ENCODE measurements around the gene SMAD9.
"Not testable (repeated sequence)": the region's sequence is repeated elsewhere in the genome, so short reads cannot be mapped to it uniquely, and the experiment has no call there.

Gene SMAD9

DNA sequence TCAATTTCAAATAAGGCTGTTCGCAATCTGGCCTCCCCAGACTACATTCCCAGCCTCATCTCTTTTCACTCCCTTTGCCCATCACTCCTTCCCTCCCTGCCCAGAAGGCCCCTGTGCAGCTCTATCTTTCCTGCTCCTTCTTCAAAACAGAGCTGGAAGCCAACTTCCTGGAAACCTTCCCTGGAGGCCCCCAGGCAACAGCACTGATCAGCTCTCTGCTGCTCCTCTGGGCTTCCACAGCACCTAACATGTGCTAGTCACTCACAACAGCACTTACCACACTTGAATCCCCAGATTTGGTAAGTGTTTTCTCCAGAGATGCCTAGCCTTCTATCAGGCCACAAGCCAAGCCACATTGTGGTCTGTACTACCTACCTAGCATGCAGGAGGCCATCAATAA lies 9.5 kb downstream of the SMAD9 start:
- no peak for DNase-seq

DNA sequence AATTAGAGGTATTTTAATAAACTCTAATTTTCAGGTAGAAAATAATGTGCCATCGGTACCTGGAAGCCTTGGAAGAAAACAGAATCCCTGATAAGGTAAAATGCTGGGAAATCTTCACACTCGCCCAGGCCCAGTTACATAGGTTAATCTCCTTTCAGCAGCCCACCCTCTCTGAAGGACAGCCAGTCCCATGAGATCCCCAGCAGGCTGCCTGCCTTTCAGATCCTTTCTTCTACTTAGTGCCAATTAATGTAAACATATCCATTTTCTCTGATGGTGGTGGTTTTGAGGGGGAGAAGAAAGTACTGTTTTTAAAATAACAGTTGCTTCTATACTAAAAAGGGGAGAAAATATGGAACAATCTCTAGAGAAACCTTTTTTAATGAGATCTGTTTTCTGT lies 12.2 kb downstream of the SMAD9 start:
- no peak for DNase-seq

DNA sequence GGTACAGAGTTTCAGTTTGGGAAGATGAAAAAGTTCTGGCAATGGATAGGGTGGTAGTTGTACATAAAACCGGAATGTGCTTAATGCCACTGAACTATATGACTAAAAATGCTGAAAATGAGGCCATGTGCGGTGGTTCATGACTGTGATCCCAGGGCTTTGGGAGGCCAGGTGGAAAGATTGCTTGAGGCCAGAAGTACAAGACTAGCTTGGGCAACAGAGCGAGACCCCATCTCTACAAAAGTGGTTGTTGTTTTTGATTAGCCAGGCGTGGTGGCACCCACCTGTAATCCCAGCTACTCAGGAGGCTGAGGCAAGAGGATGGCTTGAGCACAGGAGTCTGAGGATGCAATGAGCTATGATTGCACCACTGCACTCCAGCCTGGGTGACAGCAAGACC lies 12.8 kb downstream of the SMAD9 start:
- DNase-seq, result no peak

DNA sequence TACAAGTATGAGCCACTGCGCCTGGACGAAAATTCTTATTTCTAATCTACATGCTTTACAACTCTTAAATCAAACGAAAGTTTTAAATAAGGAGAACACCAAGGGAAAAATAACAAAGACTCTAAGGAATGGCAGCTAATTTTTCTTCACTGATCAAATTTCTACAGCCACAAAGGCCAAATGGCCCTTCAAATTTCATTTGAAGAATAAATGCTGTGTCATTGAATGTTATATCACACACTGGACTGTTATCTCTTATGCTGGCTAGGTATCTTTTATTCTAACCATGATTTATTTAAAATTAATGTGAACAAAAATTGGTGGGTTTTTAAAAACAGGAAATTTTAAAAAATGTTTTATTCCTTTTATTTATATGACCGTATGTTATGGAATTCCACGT lies 14.1 kb downstream of the SMAD9 start:
- DNase-seq, result no peak

DNA sequence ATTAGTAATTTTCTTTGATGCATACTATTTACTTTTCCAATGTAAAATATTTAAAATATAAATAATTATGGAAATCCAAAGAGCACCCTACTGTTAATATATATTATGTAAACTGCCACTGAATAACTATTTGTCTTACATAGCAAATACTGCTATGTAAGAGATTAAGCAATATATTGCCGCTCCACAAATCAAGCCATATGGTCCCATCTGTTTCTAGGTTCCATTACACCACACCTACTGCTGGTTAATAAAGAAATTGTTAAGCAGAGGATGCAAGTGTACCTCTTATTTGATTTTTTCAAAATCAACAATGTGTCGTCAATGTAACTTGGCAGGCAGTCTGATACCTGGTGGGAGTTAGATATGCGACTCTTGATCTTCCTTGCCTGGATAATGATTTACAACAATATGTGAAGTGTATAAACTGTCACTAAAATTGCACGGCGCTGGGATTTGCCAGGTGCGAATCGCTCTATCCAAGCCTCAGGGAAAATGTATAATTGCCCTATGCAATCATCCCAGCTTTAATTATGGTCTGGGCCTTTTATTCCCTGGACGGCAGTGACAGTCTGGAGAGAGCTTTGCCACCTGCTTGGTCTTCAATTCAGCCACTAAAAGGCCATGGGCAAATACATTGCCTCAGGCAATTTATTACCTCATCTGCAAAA lies 16.0 kb downstream of the SMAD9 start:
- no peak for DNase-seq

DNA sequence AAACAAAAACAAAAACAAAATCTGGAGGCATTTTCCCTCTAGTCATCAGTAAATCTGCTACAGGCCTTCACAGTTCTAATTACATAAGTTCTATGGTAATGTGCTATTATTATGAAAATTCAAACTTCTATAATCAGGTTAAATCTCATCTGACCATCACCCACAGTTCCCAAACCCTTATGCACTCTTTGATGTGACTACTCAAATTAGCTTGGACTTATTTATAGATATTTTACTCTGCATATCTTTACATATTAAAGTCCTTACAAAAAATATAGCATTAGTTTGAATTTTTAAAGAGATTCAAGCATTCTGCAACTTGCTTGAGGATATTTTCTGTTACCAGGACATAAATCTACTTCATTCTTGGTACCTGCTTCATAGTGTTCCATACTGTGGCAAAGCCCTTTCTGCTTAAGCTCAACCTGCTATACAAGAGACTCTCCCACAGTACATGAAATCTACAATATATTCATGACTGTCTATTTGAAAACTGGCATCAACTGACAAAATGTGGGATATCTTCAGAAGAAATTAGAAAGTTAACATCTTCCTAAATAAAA lies 22.9 kb downstream of the SMAD9 start:
- no peak for DNase-seq

DNA sequence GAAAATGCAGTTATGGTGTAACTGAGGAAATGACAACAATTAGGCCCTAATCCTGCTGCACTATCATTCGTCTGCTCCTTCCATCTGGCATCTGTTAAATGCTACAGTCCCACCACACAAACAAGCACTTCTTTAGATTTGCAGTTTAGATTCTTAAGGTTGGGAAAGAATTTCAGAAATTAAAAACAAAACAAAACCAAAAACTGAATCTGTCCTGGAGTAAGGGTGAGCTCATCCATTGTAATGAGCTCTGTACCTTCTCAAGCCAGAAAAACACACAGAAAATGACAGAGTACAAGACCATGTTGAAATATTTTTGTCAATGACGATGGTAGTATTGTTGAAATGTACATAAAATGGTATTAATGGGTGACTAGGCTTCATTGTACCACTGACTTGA lies 28.3 kb downstream of the SMAD9 start:
- no peak for DNase-seq

DNA sequence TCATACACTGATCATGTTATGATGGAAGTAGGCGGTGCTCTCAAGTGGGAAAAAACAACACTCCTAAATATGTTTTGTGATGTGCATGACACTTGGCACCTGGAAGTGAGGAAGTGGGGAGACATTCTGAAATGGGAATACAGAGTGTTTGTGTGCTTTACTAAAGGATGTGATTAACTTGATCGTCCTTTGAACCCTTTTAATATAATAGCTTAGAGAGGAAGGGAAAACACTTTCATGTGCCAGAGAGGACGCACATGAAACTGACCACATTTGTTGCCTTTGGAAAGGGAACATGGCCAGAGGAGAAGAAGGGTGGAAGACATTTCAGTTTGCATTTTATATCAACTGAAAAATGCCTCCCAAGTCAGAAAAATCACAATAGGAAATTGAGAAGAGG lies 31.4 kb downstream of the SMAD9 start:
- no peak for DNase-seq

DNA sequence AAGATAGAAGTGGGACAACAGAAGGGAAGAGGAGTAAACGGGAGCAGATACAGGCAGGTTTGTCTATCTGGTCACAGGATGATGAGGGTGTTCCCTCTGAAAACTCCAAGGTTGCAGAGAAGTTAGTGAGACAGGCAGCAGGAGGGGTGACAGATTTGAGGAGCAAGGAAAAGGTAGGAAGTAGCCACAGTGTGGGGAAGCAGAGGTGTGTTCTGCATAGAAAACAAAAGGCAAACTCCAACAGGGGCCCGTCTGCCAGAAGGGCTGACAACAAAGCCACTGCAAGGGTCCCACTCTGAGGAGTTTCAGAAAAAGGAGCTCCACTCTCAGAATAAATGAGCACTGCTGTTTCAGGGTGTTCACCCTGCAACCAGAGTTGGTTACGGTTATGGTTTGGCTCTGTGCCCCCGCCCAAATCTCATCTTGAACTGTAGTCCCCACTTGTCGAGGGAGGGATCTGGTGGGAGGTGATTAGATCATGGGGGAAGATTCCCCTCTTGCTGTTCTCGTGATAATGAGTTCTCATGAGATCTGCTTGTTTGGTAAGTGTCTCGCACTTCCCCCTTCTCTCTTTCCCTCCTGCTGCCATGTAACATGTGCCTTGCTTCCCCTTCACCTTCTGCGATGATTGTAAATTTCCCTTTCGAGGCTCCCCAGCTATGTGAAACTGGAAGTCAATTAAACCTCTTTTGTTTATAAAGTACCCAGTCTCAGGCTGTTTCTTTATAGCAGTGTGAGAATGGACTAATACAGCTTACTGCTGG lies 32.1 kb downstream of the SMAD9 start:
- no peak for DNase-seq

DNA sequence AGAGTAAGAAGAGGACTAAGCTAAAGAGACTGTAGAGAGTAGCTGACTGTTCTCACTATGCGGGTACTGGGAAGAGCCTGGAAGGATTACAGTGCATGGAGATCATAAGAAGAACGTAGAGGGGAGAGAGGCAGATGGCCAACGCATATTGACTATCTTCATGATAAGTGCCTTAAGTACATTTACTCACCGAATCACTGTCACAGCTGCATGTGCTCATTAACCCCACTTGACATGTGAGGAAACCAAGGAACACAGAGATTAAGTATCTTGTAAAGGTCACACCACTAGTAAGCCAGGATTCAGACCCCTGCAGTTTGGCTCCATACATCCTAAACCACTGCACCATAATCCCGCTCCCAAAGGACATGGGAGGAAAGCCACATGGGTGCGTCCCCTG lies 34.1 kb downstream of the SMAD9 start:
- no peak for DNase-seq

DNA sequence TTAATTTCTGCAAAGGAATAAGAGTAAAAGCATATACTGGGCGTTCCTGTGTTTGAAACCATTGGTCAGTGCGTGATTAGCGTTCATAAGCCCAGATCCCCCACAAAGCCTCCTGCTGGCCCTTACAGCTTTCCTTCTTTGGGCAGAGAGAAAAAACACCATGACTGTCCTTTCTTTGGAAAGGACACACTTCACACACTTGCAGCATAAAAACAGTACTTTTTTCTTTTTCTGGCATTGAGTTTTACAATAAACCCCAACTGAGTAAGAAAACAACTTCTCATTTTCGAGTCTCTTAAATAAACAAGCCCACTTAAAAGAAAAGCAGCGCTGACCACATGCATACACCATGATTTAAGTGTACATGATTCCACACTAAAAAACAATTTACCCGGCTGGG lies 35.8 kb downstream of the SMAD9 start:
- no peak for DNase-seq

DNA sequence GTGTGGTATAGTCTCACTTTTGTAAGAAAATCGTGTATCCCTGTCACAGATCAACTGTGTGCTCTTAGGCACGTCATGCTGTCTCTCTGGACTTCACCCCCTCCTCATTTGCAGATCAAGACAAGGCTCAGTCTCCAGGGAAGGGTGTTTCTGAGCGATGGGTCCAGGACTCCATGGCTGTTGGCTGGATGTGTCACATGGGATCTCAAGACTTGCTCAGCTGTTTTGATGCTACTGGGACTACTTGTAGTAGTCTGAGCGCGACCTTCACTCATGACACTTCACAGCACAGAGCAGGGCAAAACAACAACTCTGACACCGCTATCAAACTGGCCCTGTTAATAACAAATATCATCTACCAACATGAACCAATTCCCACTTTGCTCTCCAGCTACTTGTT lies 36.2 kb downstream of the SMAD9 start:
- no peak for DNase-seq

DNA sequence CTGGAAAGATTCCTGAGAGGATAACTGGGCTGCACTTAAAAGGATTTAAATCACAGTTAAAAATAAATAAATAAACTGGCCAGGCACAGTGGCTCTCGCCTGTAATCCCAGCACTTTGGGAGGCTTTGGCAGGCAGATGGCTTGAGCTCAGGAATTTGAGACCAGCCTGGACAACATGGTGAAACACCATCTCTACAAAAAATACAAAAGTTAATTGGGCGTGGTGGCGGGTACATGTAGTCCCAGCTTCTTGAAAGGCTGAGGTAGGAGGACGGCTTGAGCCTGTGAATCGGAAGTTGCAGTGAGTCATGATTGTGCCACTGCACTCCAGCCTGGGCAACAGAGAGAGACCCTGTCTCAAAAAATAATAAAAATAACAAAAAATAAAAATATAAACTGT lies 36.6 kb downstream of the SMAD9 start:
- not testable (repeated sequence) for DNase-seq

DNA sequence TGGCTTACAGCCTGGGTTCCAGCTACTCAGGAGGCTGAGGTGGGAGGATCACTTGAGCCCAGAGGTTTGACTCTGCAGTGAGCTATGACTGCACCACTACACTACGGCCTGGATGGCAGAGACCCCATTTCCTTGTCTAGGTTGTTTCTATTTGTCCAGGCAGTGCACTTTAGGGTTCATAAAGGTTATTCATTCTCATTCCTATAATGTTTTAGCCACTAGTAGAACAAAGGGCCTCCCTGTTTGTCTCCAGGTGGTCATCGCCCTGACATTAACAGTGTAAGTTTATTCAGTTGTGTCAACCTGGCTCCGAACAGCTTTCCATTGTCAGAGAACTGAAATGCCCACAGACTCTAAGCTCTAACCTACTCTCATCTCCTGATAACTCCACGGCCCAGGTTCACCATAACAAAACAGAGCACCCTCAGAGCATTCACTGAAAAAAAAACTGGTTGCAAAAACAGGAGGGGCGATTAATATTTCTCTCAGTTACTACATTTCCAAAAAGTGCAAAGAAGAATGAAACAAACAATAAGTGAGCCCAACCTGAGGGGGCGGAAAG lies 37.1 kb downstream of the SMAD9 start:
- no peak for DNase-seq

DNA sequence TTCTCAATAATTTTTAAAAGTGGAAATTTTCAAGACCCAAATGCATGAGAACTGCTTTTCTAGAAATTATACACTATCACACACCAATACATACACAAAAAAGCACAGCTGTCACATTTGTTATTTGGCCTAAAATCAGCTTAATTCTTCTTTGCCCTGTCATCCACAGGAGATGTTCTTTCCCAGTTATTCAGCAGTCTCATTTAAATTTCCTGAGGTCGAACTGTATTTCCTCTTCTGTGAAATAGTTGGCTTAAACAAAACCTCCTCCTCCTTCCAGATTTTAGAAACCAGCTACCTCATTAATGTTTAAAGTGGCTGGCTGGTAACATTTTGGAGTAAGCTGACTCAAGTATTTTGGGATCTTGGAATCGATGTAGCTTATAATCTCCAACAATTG lies 39.1 kb downstream of the SMAD9 start:
- DNase-seq, result no peak

DNA sequence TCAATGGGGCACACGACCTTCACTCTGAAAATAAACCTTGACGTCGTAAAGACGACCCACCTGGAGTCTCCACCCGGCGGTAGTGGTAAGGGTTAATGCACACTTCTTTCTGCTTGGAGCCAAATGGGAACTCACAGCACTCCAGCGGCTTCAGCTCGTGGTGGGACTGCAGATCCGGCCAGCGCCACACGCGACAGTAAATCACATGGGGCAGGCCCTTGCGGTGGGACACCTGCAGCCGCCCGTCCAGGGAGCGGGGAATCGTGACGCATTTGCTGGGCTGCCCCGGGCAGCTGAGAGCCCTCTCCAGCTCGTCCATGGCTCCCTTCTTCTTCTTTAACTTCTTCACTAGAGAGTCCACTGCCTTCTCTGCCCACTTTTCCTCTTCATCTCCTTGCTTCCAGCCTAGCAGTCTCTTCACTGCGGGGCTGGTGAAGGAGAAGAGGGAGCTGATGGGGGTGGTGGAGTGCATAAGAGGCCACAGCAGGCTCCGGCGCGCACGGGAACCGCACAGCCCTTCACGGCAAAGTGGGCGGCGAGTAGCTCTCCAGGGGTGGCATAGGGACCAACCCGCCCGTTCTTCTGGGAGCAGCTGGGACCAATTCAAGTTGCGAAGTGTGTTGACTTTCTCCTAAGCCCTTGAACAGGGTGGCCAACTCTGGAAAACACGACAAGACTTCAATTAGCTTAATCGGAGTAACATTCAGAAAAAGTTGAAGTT lies 40.7 kb downstream of the SMAD9 start:
- DNase-seq, result no peak

DNA sequence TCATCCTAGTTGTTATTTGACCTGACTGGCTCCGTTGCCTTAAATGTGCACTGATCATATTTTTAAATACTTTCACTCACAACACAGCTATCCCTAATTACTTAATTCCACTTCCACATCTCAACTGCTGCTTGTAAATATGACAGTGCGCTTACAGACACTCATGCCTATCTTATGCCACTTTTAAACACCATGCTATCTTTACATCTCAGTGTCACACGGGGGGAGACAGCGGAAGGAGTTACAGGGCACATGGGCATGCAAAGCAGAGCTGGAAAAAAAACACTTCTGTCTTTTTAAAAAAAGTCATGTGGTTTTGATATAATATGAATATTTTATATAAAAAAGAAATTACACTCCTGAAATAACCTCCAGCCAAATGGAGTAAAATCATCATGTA lies 44.1 kb downstream of the SMAD9 start:
- DNase-seq, result no peak

DNA sequence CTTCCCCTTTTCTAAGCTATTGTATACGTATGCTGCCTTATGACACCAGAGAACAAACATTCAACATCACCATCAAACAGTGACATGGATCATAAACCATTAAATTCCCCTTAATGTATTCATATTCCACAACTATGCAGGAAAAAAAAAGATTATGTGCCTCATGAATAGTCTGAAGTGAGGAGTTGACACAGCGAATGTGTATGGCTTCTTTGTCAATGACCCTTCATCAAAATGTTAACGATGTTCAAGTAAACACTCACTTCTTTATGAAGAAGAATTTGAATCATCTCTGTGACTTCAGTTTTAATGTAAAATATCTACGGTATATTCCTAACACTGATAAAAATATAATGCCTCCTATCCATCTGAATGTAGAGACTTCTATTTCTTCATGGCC lies 44.6 kb downstream of the SMAD9 start:
- no peak for DNase-seq

DNA sequence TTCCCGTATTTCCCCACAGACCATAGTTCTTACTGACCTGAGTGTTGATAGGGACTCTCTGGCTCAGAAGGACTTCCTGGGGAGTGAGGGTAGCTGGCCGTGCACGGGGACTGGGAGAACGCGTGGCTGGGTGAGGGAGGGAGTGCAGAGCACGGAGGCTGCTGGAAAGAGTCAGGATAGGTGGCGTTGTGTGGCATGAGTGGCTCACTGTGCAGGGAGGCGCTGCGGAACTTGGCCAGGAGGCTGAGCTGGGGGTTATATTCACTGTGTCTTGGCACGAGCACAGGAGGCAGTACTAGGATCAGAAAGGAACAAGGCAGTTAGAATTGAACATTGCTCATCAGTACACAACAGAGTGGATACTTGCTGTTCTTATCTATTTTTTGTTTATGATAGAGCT lies 47.4 kb downstream of the SMAD9 start:
- DNase-seq, result no peak

DNA sequence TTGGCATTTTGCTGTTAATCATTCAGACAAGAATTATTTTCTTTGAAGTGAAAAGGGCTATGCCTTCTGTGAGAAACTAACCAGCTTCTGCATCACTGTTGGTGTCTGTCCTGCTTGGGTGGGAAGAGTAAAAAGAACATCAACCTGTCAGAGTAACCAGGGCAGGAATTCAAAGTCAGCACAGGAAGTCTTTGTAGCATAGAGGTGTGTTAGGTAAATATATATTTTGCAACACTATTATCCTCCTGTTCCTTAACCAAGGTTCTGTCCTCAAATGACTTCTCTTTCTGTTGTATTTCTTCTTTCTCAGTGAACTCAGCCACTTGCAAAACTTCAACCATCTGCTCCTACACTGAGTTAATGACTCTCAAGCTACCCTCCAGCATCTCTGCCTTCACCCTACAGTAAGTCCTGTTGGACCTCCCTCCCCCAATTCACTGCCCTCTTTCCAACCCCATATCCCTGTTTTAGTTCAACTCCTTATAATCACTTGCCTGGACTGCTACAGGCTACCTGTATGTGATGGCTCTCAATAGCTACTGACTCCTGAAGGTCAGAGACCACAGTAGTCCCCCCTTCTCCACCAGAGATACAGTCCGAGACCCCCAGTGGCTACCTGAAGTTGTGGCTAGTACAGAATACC lies 49.9 kb downstream of the SMAD9 start:
- no peak for DNase-seq

DNA sequence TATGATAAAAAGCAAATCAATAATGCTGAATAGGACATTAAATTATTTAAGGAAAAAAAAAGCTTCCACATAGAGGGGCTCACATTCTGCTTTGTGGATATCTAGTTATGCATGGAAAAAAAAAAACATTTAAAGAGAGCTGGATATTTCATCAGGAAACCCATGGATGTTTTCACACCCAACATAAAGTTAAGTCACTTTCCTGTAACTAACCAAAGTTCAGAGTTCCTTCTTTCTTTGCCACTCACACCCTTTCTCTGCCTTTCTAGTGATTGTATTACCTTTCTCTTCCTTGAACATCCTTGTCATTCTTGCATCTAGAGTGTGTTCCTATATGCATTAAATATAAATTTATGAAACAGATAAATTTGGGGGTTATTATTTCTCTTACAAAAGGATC lies 53.8 kb downstream of the SMAD9 start:
- DNase-seq, result no peak

DNA sequence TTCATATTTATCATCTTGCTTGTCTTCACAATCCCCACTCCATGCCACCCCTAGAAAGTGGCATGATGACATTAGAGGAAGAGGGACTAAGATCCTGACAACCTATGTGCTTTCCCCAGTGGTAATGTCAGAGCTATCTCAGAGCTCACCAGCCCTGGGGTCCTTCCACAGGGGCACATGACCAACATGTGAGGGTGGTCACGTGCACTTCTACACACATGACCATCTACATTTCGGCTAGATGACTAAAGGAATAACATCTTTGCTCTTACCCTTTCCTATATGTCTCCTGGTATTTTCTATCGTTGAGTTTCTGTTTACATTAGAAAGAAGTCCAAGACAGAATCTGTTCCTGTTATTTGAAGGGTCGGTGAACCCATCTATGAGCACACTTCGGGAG lies 54.8 kb downstream of the SMAD9 start:
- DNase-seq, result no peak

DNA sequence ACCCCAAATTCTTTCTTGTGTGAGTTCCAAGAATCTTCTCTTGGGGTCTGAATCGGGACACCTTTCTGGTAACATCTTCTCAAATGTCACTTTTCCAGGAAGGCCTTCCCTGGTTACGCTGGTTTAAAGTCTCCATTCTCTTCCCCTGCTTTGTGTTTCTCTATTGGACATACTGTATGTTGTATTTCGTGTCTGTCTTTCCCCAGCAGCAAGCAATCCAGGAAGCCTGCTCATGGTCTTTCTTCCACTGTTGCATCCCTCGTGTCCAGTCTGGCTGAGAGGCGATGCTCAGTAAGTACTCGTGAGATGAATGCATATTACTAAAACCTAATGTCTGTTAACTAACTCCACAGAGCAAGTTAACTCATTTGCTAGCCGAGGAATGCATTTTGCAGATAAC lies 57.3 kb downstream of the SMAD9 start:
- DNase-seq, result no peak
